ENCODE measurements around the gene FAM174B. TPM values are rescaled to one million over a fixed set of nuclear protein-coding genes. Genes with fewer than 3 reads are reported as not detected.

Gene FAM174B
- total and polyA plus RNA-seq, 8 donors, result 14.6 to 54.0 (median 31.0) TPM

DNA sequence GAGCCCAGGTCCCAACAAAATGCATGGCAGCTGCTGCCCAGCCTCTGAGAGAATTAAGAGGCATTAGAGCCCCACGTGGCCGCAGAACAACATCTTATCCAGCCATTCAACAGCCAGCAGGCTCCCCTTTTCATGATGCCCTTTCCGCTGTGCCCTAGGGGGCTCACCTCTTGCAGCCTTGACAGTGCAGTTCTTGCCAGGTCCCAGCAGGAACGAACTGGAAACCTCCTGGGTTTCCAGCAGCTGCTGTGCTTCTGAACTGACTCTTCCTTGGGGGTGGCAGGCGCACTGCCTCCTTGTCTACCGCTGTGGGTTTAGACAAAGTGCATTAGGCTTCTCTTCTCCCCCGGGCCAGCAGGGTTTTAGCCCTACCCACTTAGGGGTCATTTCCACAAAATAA is 85.2 kb downstream of the FAM174B start:
- H3K9me3 ChIP-seq, result no peaks in the 10 kb centered on the region
- intact Hi-C loops (cut with DNase I; ENCODE audit: low total_unique reads), result no loop called here
- 55 to 91% (median 72%) methylated on average over 4 to 7 of the region's 7 CpGs for WGBS, 5 donors

GRCh38 chr15:92569778-92570177 is 85.8 kb downstream of the FAM174B start:
- intact Hi-C loops (cut with DNase I; ENCODE audit: low total_unique reads), result no loop called here
- no peaks in the 10 kb centered on the region for H3K4me1 ChIP-seq
- H3K27ac ChIP-seq, result no peak overlapping the region
- H3K27me3 ChIP-seq, result no peaks in the 10 kb centered on the region
- no peak for TF ChIP-seq POLR2A (IDR thresholded peaks at IDR 0.05)
- TF ChIP-seq POLR2AphosphoS5 (IDR thresholded peaks at IDR 0.05), result no peak
- no peak for TF ChIP-seq CTCF (IDR thresholded peaks at IDR 0.05)
- TF ChIP-seq EP300 (IDR thresholded peaks at IDR 0.05), result no peak
- H3K4me3 ChIP-seq, result no peak overlapping the region
- no peaks in the 10 kb centered on the region for H3K36me3 ChIP-seq
- DNase-seq, result no peak
- H3K9me3 ChIP-seq, result no peaks in the 10 kb centered on the region
- 52 to 88% (median 70%) methylated on average over 3 of the region's 3 CpGs for WGBS, 5 donors

More for the DNA sequence above, 85.2 kb downstream of the FAM174B start:
- no peak overlapping the region for H3K27ac ChIP-seq
- H3K4me1 ChIP-seq, result no peaks in the 10 kb centered on the region
- H3K4me3 ChIP-seq, result no peak overlapping the region
- no peaks in the 10 kb centered on the region for H3K36me3 ChIP-seq
- DNase-seq, result no peak
- no peak for TF ChIP-seq EP300 (IDR thresholded peaks at IDR 0.05)
- H3K27me3 ChIP-seq, result no peaks in the 10 kb centered on the region

Other genes with a start within 250 kb of the FAM174B start
- 100 to 1,000 TPM; 124 to 833 (median 164) TPM for gene CHD2, start 244.5 kb upstream of the FAM174B start, total RNA-seq
- 10 to 100 TPM; 21.5 to 29.5 (median 23.5) TPM for gene CHD2, start 244.5 kb upstream of the FAM174B start, polyA plus RNA-seq

Measured in stomach (tissue), 9 donors.